ENCODE data around the gene ZCCHC13. TPM values are rescaled to one million over a fixed set of nuclear protein-coding genes. Genes with fewer than 3 reads are reported as not detected.
A peak's percentile ranks its signal among the peaks of the same experiment; 100 is the strongest.
"Not testable (repeated sequence)": the region's sequence is repeated elsewhere in the genome, so short reads cannot be mapped to it uniquely, and the experiment has no call there.

ZCCHC13 gene
- total RNA-seq, 2 experiments from 2014 or later, result not detected

- H3K36me3 Mint-ChIP-seq; H3K9me3 Mint-ChIP-seq (ENCODE audit: low read depth); H3K27me3 Mint-ChIP-seq; H3K4me1 Mint-ChIP-seq; ATAC-seq; H3K4me3 Mint-ChIP-seq; CTCF ChIA-PET; H3K27ac Mint-ChIP-seq; DNase-seq: not testable (repeated sequence)
These were observed 38.2 kb downstream of the ZCCHC13 start for GRCh38 chrX:74342211-74342610.

DNA sequence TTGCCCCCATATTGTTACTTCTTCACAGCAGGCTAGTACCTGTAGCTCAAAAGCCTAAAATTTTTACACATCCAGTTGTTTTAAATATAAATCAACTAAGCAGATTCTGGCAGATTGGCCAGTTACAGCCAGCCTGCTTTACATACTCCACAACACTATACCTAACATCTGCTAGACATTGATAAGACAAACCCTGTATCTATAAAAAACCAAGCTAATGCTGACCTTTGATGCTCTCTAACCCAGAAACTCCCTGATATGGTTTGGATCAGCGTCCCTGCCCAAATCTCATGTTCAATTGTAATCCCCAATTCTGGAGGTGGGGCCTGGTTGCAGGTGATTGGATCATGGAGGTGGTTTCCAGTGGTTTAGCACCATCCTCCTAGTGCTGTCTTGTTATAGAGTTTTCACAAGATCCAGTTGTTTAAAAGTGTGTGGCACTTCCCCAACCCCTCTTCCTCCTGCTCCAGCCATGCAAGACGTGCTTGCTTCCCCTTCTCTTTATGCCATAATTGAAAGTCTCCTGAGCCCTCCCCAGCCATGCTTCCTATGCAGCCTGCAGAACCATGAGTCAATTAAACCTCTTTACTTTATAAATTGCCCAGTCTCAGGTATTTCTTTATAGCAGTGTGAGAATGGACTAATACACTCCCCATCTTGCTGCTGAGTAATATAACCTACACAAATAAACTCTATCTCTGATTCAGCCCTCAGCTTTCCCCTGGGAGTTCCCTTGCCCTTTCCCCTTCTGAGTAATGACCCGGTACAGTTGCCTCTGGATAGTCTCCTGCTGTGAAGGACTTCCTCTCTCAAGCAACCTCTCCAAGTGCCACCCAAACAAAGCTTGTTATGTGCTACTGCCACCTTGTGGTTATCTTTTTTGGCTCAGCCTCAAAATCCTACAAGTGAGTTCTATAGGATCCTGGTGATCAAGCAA, 39.6 kb downstream of the ZCCHC13 start:
- Mint-ChIP-seq H3K9me3 (ENCODE audit: low read depth) (no peaks in the 10 kb centered on the region), H3K27me3 (peaks cover 8% of the 10 kb centered on the region), H3K36me3 (no peaks in the 10 kb centered on the region), H3K4me3 (no peak overlapping the region), H3K4me1 (peaks cover 3% of the 10 kb centered on the region), H3K27ac (no peak overlapping the region)
- ATAC-seq (peak; percentile 71), DNase-seq (peak; percentile 56)
- CTCF ChIA-PET, result interaction anchor here (1.2 to 1.6 kb wide), 2 partner anchors 28 to 489 kb away, joined by 3 to 4 read pairs; no protein-coding TSS in a partner anchor

GRCh38 chrX:74344280-74344622, 40.3 kb downstream of the ZCCHC13 start:
- Mint-ChIP-seq H3K4me1 (peaks cover 3% of the 10 kb centered on the region), H3K27ac (no peak overlapping the region), H3K4me3 (no peak overlapping the region), H3K36me3 (no peaks in the 10 kb centered on the region), H3K9me3 (ENCODE audit: low read depth) (no peaks in the 10 kb centered on the region), H3K27me3 (peaks cover 5% of the 10 kb centered on the region)
- CTCF ChIA-PET, result interaction anchor here (1.1 to 1.6 kb wide), 5 partner anchors 27 to 489 kb away, joined by 3 to 4 read pairs (median 3); no protein-coding TSS in a partner anchor
- DNase-seq (no peak), ATAC-seq (no peak)

DNA sequence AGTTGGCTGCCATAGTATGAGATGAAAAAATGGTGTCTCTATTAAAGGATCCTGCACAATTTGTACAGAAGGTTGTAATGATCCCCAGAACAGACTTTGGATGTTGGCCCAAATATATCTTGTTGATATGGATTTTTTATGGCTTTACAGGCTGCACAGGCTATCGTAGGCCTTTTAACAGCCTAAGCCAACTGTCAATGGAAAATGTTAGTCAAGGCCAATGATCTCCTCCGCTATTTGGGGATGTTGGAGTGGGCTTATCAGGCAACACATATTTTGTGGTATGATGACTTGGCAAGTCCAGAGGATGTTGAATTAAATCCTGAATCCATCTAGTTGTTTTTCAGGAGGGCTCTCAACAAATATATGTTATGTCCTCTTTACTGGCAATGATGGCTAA, 42.1 kb downstream of the ZCCHC13 start:
- Mint-ChIP-seq H3K4me3 (no peak overlapping the region), H3K27ac (no peak overlapping the region), H3K27me3 (no peaks in the 10 kb centered on the region), H3K9me3 (ENCODE audit: low read depth) (no peaks in the 10 kb centered on the region), H3K4me1 (peaks cover 3% of the 10 kb centered on the region), H3K36me3 (no peaks in the 10 kb centered on the region)
- no peak for ATAC-seq
- CTCF ChIA-PET, result no interaction called here
- no peak for DNase-seq

GRCh38 chrX:74349387-74349786, 45.4 kb downstream of the ZCCHC13 start:
- CTCF ChIA-PET, result no interaction called here
- DNase-seq (no peak), ATAC-seq (no peak)
- H3K4me1 Mint-ChIP-seq, result peaks cover 7% of the 10 kb centered on the region
- no peaks in the 10 kb centered on the region for H3K36me3 Mint-ChIP-seq
- no peaks in the 10 kb centered on the region for H3K27me3 Mint-ChIP-seq
- no peaks in the 10 kb centered on the region for H3K9me3 Mint-ChIP-seq (ENCODE audit: low read depth)
- no peak overlapping the region for H3K4me3 Mint-ChIP-seq
- no peak overlapping the region for H3K27ac Mint-ChIP-seq

DNA sequence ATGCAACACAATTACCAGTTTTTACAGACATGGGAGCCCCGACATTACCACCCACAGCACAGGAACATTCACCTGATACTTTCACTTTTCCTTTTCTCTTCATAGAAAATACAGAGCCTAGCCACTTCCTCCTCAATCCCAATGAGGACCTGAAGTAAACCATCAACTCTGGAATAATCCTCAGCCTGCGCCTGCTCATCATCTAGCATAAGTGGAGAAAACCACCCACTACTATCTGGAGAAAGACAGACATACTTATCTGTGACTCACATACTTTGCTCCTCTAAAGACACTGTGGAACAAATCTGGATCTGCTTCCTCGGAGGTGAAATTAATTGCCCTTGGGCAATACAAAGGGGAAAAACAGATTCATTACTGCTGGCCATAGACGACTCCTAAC, 47.8 kb downstream of the ZCCHC13 start:
- no peak for ATAC-seq
- no peaks in the 10 kb centered on the region for H3K9me3 Mint-ChIP-seq (ENCODE audit: low read depth)
- no peaks in the 10 kb centered on the region for H3K36me3 Mint-ChIP-seq
- H3K27me3 Mint-ChIP-seq, result no peaks in the 10 kb centered on the region
- no peak overlapping the region for H3K27ac Mint-ChIP-seq
- CTCF ChIA-PET, result no interaction called here
- H3K4me3 Mint-ChIP-seq, result peak overlapping the region; percentile 3
- peaks cover 7% of the 10 kb centered on the region for H3K4me1 Mint-ChIP-seq
- DNase-seq, result no peak

DNA sequence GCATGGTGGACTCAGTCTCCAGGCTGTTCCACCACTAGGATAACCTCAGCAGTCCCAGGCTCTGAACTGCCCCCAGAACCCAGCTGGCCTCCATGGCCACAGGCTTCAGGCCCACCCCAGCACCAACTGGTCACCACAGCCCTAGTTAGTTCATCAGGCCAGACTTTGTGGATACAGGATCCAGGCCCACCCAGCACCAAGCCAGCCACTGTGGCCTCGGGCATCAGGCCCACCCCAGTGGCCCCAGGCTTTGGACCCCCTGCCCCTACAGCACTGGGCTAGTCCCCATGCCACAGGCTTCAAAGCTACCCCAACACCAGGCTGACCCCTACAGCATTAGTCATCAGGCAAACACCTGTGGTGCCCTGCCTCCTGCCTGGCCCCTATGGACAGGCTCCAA, 50.0 kb downstream of the ZCCHC13 start:
- DNase-seq (no peak), ATAC-seq (no peak)
- Mint-ChIP-seq H3K27ac (no peak overlapping the region), H3K4me1 (peaks cover 7% of the 10 kb centered on the region), H3K9me3 (ENCODE audit: low read depth) (no peaks in the 10 kb centered on the region), H3K4me3 (no peak overlapping the region), H3K36me3 (no peaks in the 10 kb centered on the region), H3K27me3 (no peaks in the 10 kb centered on the region)
- CTCF ChIA-PET, result no interaction called here

Small RNA genes within 50 kb of the gene (microRNA-seq; reads per million reads assigned to microRNA genes)
- gene MIR374A (266 reads per million, percentile 76 among the genes with 10 or more reads in this experiment), gene MIR545 (4.7 reads per million, percentile 11 among the genes with 10 or more reads in this experiment)

Other genes with a start within 250 kb of the ZCCHC13 start
- gene SLC16A2, start 117.3 kb downstream of the ZCCHC13 start, total RNA-seq, result under 1 TPM in 1 of 2 experiments, not detected in 1; 0.12 TPM